HUES64 (cell line): ENCODE data around the gene HSPA1B.
A peak's percentile ranks its signal among the peaks of the same experiment; 100 is the strongest.
"Not testable (repeated sequence)": the region's sequence is repeated elsewhere in the genome, so short reads cannot be mapped to it uniquely, and the experiment has no call there.

Source experiments
- H3K27ac ChIP-seq: 2 replicates; pipeline ENCODE4 v1.7.0; 2013; ENCODE audit warnings: low read depth, low read length, inconsistent platforms
- H3K27me3 ChIP-seq: 2 replicates; pipeline ENCODE4 v1.6.1; 2013; ENCODE audit warnings: mild to moderate bottlenecking, low read length; ENCODE audit not compliant: insufficient read depth
- H3K36me3 ChIP-seq: 2 replicates; pipeline ENCODE4 v1.6.1; 2013; ENCODE audit warnings: mild to moderate bottlenecking, low read length; ENCODE audit not compliant: insufficient read depth
- H3K4me1 ChIP-seq: 2 replicates; pipeline ENCODE4 v1.6.1; 2013; ENCODE audit warnings: mild to moderate bottlenecking, low read length, moderate library complexity; ENCODE audit not compliant: insufficient read depth
- H3K4me3 ChIP-seq: 2 replicates; pipeline ENCODE4 v1.5.1; 2013; ENCODE audit warnings: mild to moderate bottlenecking, low read length, moderate library complexity
- H3K9ac ChIP-seq: 2 replicates; pipeline ENCODE4 v1.6.1; 2013; ENCODE audit warnings: mild to moderate bottlenecking, low read depth, low read length
- H3K9me3 ChIP-seq: 2 replicates; pipeline ENCODE4 v1.6.1; 2013; ENCODE audit warnings: low read depth, low read length; ENCODE audit not compliant: insufficient read depth
- WGBS: fragments of 150-250, 120-280 bp; methylation state at CpG from one replicate; pipeline ENCODE4 v1.1.7; 2013; ENCODE audit warnings: missing lambda C conversion rate; 5-methylcytosine and 5-hydroxymethylcytosine counted together

The HSPA1B gene

DNA sequence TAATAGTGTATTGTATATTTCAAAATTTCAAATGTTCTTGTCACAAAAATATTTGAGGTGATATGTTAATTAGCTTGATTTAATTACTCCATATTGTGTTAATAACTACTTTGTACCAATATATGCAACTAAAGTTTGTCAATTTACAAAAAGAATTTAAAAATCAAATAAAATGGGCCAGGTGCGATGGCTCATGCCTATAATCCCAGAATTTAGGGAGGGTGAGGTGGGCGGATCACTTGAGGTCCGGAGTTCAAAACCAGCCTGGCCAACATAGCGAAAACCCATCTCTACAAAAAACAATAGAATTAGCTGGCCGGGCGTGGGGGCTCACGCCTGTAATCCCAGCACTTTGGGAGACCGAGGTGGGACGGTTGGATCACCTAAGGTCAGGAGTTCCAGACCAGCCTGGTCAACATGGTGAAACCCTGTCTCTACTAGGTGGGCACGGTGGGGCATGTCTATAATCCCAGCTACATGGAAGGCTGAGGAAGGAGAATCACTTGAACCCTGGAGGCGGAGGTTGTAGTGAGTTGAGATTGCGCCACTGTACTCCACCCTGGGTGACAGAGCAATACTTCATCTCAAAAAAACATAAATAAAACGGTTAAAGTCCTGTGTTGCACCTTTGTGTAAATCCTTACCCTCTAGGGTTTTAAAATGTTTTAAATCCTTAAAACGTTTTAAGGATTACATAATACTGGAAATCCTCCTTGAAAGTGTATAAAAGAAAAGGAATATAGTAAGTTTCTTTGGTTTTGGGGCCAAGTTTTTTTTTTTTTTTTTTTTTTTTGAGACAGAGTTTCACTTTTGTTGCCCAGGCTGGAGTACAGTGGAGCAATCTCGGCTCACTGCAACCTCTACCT, 4.0 kb downstream of the HSPA1B start:
- no peaks in the 10 kb centered on the region for H3K4me1 ChIP-seq
- no peaks in the 10 kb centered on the region for H3K27me3 ChIP-seq
- H3K9ac ChIP-seq: no peak overlapping the region
- H3K9me3 ChIP-seq: no peaks in the 10 kb centered on the region
- peak overlapping the region; percentile 67; the same call in 1 of the 2 replicates for H3K4me3 ChIP-seq
- no peak overlapping the region for H3K27ac ChIP-seq
- WGBS: 95% methylated on average over 14 of the region's 15 CpGs
- peaks cover 11% of the 10 kb centered on the region for H3K36me3 ChIP-seq

DNA sequence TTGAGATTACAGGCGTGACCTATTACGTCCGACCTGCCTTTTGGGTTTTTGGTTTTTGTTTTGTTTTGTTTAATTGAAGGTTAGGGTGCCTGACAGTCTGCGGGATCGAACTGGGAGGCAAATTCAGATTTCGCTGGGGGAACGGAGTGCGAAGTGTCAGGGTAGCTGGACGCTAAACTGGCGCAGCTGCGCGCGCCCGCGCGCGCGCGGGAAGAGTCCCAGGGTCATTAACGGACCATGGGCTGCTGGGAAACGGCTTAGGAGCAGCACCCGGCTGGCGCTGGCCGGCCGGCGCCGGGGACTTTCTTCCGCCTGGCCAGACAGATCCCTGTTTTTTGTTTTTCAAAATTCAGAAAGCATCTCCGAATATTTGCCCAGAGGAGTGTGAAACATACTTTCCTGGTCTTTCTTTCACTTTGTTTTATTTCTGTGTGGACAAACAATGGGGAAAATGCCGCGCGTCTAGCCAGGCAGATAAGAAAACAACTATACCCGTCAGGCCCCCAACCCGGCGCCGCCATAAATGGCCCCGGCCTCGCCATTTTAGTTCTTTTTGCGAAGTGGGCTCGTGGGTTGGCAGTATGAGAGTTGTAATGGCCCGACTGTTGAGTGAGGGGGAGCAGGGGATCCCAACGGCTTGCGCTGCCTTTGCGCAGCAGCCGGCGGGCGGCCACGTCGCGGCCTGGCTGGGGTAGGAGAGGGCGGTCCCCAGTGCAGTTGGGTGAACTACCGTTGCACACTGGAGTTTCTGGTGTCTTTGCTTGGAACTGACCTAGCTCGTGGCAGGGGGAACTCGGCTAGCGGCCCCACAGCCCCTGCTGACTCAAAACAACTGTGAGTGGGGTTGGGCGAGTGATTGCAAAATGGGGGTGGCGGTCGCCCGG, 7.1 kb downstream of the HSPA1B start:
- Histone ChIP-seq H3K27ac (peak overlapping the region; percentile 97), H3K27me3 (no peaks in the 10 kb centered on the region), H3K9ac (peak overlapping the region; percentile 99), H3K4me3 (peak overlapping the region; percentile 98), H3K4me1 (peaks cover 9% of the 10 kb centered on the region), H3K9me3 (no peaks in the 10 kb centered on the region), H3K36me3 (peaks cover 42% of the 10 kb centered on the region)
- 3% methylated on average over 59 of the region's 59 CpGs for WGBS

DNA sequence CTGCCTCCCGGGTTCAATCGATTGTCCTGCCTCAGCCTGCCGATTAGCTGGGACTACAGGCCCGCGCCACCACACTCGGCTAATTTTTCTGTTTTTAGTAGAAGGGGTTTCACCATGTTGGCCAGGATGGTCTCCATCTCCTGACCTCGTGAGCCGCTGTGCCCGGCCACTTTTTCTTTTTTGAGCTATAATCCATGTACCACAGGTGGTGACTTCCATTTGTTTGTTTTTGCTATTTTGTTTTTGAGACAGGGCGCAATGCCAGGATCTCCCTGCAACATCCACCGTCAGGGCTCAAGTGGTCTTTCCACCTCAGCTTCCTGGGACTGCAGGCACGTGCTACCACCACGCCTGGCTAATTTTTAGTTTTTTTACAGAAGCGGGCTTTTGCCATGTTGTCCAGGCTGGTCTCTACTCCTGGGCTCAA, 8.5 kb downstream of the HSPA1B start:
- Histone ChIP-seq H3K9ac (peak overlapping the region; percentile 99), H3K4me1 (peaks cover 9% of the 10 kb centered on the region), H3K27me3 (no peaks in the 10 kb centered on the region), H3K9me3 (no peaks in the 10 kb centered on the region), H3K27ac (peak overlapping the region; percentile 97; the same call in 1 of the 2 replicates), H3K4me3 (peak overlapping the region; percentile 98), H3K36me3 (peaks cover 55% of the 10 kb centered on the region)
- WGBS: 5% methylated on average over 14 of the region's 14 CpGs

DNA sequence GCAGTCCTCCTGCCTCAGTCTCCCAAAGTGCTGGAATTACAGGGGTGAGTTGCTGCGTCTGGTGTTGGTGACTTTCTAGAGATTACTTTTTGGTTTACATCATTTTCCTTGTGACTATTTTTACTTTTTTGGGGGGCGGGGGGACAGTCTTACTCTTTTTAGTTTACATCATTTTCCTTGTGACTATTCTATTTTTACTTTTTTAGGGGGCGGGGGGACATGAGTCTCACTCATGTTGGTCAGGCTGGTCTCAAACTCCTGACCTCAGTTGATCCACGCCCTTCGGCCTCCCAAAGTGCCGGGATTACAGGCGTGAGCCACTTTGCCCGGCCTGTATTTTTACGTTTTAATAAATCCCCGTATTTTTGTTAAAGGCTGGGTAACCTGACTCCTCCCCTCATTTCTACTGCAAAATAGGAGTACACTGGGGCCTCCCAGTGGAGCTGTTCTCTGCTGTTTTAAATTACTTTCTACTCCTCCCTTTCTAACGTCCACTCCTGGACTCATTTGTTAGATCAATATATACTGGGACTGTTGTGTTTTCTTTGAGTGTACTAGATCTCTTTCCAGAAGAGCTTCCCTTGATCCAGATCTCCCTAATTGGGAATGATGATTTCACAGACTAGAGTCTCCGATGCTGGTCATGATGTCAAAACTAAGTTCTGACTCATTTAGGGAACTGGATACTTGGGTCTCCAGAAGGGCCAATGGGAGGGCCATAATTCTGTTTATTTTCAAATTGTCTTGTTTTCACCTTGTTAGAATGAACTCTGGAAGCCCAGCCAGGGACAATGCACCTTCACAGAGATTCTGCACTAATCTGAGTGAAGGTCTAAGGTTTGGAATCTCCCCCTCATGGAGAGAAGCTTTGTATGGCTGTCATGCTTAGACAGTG, 9.2 kb downstream of the HSPA1B start:
- Histone ChIP-seq H3K27me3 (no peaks in the 10 kb centered on the region), H3K9ac (peak overlapping the region; percentile 99), H3K4me1 (peaks cover 9% of the 10 kb centered on the region), H3K27ac (peak overlapping the region; percentile 97), H3K36me3 (peaks cover 55% of the 10 kb centered on the region), H3K9me3 (no peaks in the 10 kb centered on the region), H3K4me3 (peak overlapping the region; percentile 98)
- WGBS: 29% methylated on average over 9 of the region's 12 CpGs

DNA sequence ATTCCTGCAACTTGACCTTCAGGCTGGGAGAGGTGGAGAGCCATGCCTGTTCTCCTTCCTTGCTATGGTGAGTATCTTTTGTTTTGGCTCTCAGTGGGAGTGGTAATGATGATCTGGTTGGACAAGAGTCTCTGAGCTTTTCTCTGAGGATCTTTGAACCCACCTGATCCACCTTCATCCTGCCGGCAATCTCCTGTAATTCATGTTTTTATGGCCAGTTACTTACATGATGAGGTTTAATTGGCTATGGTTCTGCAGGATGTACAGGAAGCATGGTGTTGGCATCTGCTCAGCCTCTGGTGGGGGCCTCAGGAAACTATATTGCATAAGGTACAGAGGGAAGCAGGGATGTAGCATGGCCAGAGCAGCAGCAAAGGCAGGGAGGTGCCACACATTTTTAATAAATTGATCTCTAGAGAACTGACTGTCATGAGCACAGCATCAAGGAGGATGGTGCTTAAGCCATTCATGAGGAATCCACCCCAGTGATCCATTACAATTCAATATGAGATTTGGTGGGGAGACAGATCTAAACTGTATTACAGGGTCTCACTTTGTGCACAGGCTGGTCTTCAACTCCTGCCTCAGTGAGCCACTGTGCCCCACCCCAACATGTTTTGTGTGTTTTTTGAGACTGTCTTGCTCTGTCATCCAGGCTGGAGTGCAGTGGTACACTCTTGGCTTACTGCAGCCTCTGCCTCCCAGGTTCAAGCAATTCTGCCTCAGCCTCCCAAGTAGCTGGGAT, 10.0 kb downstream of the HSPA1B start:
- no peaks in the 10 kb centered on the region for H3K9me3 ChIP-seq
- peak overlapping the region; percentile 98 for H3K4me3 ChIP-seq
- peaks cover 9% of the 10 kb centered on the region for H3K4me1 ChIP-seq
- peak overlapping the region; percentile 97 for H3K27ac ChIP-seq
- H3K27me3 ChIP-seq: no peaks in the 10 kb centered on the region
- WGBS: 79% methylated on average over 1 of the region's 1 CpG
- H3K9ac ChIP-seq: peak overlapping the region; percentile 99
- H3K36me3 ChIP-seq: peaks cover 55% of the 10 kb centered on the region

DNA sequence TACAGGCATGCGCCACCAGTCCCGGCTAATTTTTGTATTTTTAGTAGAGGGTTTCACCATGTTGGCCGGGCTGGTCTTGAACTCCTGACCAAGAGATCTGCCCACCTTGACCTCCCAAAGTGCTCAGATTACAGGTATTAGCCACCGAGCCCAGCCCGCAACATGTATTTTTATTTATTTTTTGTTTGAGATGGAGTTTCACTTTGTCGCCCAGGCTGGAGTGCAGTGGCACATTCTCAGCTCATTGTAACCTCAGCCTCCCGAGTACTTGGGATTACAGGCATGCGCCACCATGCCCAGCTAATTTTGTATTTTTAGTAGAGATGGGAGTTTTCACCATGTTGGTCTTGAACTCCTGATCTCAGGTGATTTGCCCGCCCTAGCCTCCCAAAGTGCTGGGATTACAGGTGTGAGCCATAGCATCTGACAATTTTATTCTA, 10.6 kb downstream of the HSPA1B start:
- 93% methylated on average over 9 of the region's 9 CpGs for WGBS
- not testable (repeated sequence) for H3K9me3 ChIP-seq, H3K4me1 ChIP-seq, H3K27me3 ChIP-seq
- Histone ChIP-seq H3K9ac (peak overlapping the region; percentile 99), H3K4me3 (peak overlapping the region; percentile 98), H3K27ac (peak overlapping the region; percentile 97; the same call in 1 of the 2 replicates), H3K36me3 (peaks cover 55% of the 10 kb centered on the region)

GRCh38 chr6:31838968-31839367, 11.4 kb downstream of the HSPA1B start:
- Histone ChIP-seq H3K9ac (no peak overlapping the region), H3K9me3 (no peaks in the 10 kb centered on the region), H3K4me3 (peak overlapping the region; percentile 98; the same call in 1 of the 2 replicates), H3K27ac (no peak overlapping the region), H3K4me1 (peaks cover 9% of the 10 kb centered on the region), H3K36me3 (peaks cover 55% of the 10 kb centered on the region), H3K27me3 (no peaks in the 10 kb centered on the region)
- WGBS: 98% methylated on average over 3 of the region's 3 CpGs

GRCh38 chr6:31839779-31840126, 12.2 kb downstream of the HSPA1B start:
- not testable (repeated sequence) for H3K27ac ChIP-seq, H3K9ac ChIP-seq, H3K9me3 ChIP-seq, H3K4me3 ChIP-seq, H3K4me1 ChIP-seq, H3K27me3 ChIP-seq
- H3K36me3 ChIP-seq: peaks cover 55% of the 10 kb centered on the region
- WGBS: 94% methylated on average over 8 of the region's 8 CpGs

GRCh38 chr6:31842053-31842452, 14.5 kb downstream of the HSPA1B start:
- 95% methylated on average over 9 of the region's 9 CpGs for WGBS
- H3K27me3 ChIP-seq: no peaks in the 10 kb centered on the region

DNA sequence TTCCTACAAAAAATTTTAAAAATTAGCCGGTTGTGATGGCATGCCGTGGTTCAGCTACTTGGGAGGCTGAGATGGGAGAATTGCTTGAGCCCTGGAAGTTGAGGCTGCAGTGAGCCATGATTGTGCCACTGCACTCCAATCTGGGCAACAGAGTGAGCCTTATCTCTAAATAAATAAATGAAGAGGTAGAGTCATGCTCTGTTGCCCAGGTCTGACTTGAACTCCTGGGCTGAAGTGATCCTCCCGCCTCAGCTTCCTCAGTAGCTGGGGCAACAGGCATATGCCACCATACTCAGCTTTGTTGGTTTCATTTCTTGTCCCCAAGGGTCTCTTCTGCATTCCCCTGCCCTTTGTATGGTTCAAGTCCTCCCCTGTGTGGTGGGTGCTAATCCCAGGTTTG, 17.0 kb downstream of the HSPA1B start:
- Histone ChIP-seq H3K27ac (no peak overlapping the region), H3K9me3 (no peaks in the 10 kb centered on the region), H3K4me1 (no peaks in the 10 kb centered on the region), H3K27me3 (no peaks in the 10 kb centered on the region), H3K4me3 (no peak overlapping the region), H3K36me3 (peaks cover 14% of the 10 kb centered on the region), H3K9ac (no peak overlapping the region)
- 100% methylated on average over 3 of the region's 3 CpGs for WGBS

More at GRCh38 chr6:31842053-31842452, 14.5 kb downstream of the HSPA1B start:
- Histone ChIP-seq H3K4me3 (no peak overlapping the region), H3K27ac (no peak overlapping the region), H3K9me3 (no peaks in the 10 kb centered on the region), H3K9ac (no peak overlapping the region), H3K36me3 (peaks cover 39% of the 10 kb centered on the region), H3K4me1 (peaks cover 5% of the 10 kb centered on the region)
